Gastrocnemius medialis (tissue), 4 donors: ENCODE results near the gene SETBP1.

Experiments used
- CTCF ChIP-seq, 5 experiments: fragments of 450-650 bp in 3 of 5; fragments of 200-600 bp in 2 of 5; sonication (generic) in 2 of 5; IDR thresholded peaks in 4 of 5; conservative IDR thresholded peaks in 1 of 5; 1 replicate in 4 of 5; 2 replicates in 1 of 5; pipeline ENCODE4 v1.5.1; 2016 to 2019; ENCODE audit warnings: antibody characterized with exemption in 5 of 5, mild to moderate bottlenecking in 3 of 5, moderate library complexity in 3 of 5
- POLR2A ChIP-seq, 2 donors: fragments of 450-650 bp; IDR thresholded peaks; one replicate each; pipeline ENCODE4 v1.6.1; 2017; ENCODE audit warnings: antibody characterized with exemption in 2 of 2, mild to moderate bottlenecking in 2 of 2, moderate library complexity in 2 of 2

- TF ChIP-seq CTCF (IDR thresholded peaks at IDR 0.05 in 4 of 5, conservative IDR thresholded peaks at IDR 0.05 in 1 of 5), result no peak
- TF ChIP-seq POLR2A (IDR thresholded peaks at IDR 0.05), result no peak
These were observed 131.0 kb downstream of the SETBP1 start for GRCh38 chr18:44811572-44812125.
